ENCODE measurements around the gene NKX2-4.

The NKX2-4 gene

DNA sequence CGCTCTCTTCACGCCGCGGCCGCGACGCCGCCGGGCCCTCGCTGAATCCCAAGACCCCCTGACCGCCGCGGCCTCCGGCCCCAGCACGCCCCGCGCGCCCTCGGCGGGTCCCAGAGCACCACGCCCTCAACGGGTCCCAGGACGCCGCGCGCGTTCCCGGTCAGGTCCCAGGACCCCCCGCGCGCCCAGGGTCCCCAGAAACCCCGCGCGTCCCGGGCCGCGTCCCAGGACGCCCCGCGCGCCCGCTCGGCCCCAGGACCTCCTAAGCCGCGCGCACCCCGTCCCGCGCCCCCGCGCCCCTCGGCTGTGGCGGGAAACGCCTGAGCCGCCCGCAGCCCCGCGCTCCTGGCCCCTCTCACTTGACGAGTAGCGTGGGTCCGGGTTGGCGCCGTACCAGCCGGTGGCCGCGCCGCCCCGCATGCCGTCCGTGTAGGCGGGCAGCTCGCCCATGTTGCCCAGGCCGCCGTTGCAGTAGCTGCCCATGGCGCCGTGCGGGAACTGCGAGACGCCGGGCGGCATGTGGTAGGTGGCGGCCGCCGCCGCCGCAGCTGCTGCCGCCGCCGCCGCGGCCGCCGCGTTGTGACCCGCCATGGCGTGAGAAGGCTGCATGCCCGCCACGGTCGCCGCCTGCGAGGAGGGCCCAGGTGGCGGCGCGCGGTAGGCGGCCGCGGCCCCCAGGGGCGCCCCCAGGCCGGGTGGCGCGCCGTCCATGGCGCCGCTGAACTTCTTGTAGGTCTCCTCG is 556 bp downstream of the NKX2-4 start:
- no peak overlapping the region for H2AK5ac ChIP-seq (ENCODE audit: low read length)
- no peaks in the 10 kb centered on the region for H3K36me3 ChIP-seq (ENCODE audit: control insufficient read depth in 1 of 2, insufficient read depth in 2 of 2, low read length in 2 of 2)
- no peak overlapping the region for H3K4ac ChIP-seq (ENCODE audit: low read depth, low read length)
- no peak overlapping the region for H2BK120ac ChIP-seq (ENCODE audit: insufficient read depth, low read length, poor library complexity)
- no peak overlapping the region for H4K91ac ChIP-seq (ENCODE audit: low read depth, low read length)
- no peak overlapping the region for H3K9ac ChIP-seq (ENCODE audit: low read length)
- peaks cover 8% of the 10 kb centered on the region for H3K9me3 ChIP-seq (ENCODE audit: insufficient read depth, low read depth, low read length)
- H2BK5ac ChIP-seq (ENCODE audit: low read depth, low read length, poor library complexity), result no peak overlapping the region
- H3K27ac ChIP-seq (ENCODE audit: low read depth, low read length), result no peak overlapping the region
- peak overlapping the region; percentile 61 for H3K4me2 ChIP-seq (ENCODE audit: low read length)
- peak in 1 of 2 donors; percentile 7 for DNase-seq
- no peak overlapping the region for H3K23ac ChIP-seq (ENCODE audit: low read length)
- H3K4me3 ChIP-seq (ENCODE audit: low read depth, low read length), result peak overlapping the region; percentile 36
- H3K4me1 ChIP-seq (ENCODE audit: control insufficient read depth in 1 of 2, insufficient read depth in 2 of 2, low read length in 2 of 2), result peaks cover 8 to 16% of the 10 kb centered on the region in 2 experiments
- no peak overlapping the region for H2BK12ac ChIP-seq (ENCODE audit: low read length)
- no peak overlapping the region for H4K8ac ChIP-seq (ENCODE audit: low read depth, low read length)
- H3K18ac ChIP-seq (ENCODE audit: low read length), result no peak overlapping the region
- H3K14ac ChIP-seq (ENCODE audit: low read length), result no peak overlapping the region
- H4K12ac ChIP-seq (ENCODE audit: low read depth, low read length), result no peak overlapping the region
- no CpG with 5 or more reads among the region's 116 CpGs for WGBS (ENCODE audit: extremely low coverage, insufficient coverage, insufficient read length)
- no peaks in the 10 kb centered on the region for H3K79me1 ChIP-seq (ENCODE audit: low read length)
- H3K79me2 ChIP-seq (ENCODE audit: control insufficient read depth, insufficient read depth, low read length, poor library complexity), result no peaks in the 10 kb centered on the region
- H3K27me3 ChIP-seq (ENCODE audit: insufficient read depth, low read length), result peaks cover 39% of the 10 kb centered on the region
- no peak overlapping the region for H2AFZ ChIP-seq (ENCODE audit: insufficient read depth, low read length, poor library complexity)

DNA sequence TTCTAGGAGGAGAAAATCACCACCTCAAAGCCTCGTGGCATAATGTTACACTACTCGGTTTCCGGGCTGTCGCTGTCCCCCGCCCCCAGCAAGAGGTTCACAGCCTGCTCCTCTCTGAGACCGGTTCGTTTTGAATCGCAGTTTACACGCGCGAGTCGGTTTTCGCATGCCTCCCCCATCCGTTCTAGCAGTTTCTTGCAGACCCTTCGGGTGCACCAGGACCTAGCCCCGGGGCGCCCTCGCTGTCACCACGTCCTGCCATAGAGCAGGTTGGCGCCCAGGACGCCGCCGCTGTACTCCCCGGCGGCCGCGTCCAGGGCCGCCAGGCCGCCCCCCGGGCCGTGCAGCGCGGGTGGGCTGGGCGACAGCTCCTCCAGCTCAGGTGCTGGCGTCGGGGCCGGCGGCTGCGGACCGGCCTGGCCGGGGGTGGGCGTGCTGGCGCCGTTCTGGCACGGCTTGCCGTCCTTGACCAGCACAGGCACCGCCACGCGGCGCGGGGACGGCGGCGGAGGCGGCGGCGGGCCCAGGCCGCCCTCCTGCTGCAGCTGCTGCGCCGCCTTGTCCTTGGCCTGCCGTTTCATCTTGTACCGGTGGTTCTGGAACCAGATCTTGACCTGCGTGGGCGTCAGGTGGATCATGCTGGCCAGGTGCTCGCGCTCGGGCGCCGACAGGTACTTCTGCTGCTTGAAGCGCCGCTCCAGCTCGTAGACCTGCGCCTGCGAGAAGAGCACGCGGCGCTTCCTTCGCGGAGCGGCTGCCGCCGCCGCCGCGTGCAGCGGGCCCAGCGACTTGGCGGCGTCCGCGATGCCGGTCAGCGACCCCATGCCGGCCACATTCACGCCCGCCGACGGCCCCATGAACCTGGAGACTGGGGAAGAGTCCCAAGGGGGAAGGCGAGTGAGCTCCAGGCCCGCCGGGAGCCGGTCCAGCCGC is 1.4 kb downstream of the NKX2-4 start:
- Histone ChIP-seq H3K9me3 (ENCODE audit: insufficient read depth, low read depth, low read length) (peaks cover 8% of the 10 kb centered on the region), H3K18ac (ENCODE audit: low read length) (no peak overlapping the region), H2BK12ac (ENCODE audit: low read length) (no peak overlapping the region), H3K4ac (ENCODE audit: low read depth, low read length) (no peak overlapping the region), H3K27ac (ENCODE audit: low read depth, low read length) (no peak overlapping the region), H3K9ac (ENCODE audit: low read length) (no peak overlapping the region), H3K79me2 (ENCODE audit: control insufficient read depth, insufficient read depth, low read length, poor library complexity) (no peaks in the 10 kb centered on the region), H2BK120ac (ENCODE audit: insufficient read depth, low read length, poor library complexity) (no peak overlapping the region), H2AFZ (ENCODE audit: insufficient read depth, low read length, poor library complexity) (peak overlapping the region; percentile 17), H2BK5ac (ENCODE audit: low read depth, low read length, poor library complexity) (no peak overlapping the region), H3K4me1 (ENCODE audit: control insufficient read depth in 1 of 2, insufficient read depth in 2 of 2, low read length in 2 of 2) (peaks cover 8 to 16% of the 10 kb centered on the region in 2 experiments), H3K27me3 (ENCODE audit: insufficient read depth, low read length) (peaks cover 47% of the 10 kb centered on the region), H3K4me3 (ENCODE audit: low read depth, low read length) (peak overlapping the region; percentile 26), H3K14ac (ENCODE audit: low read length) (no peak overlapping the region), H3K23ac (ENCODE audit: low read length) (no peak overlapping the region), H3K79me1 (ENCODE audit: low read length) (no peaks in the 10 kb centered on the region), H4K91ac (ENCODE audit: low read depth, low read length) (no peak overlapping the region), H4K12ac (ENCODE audit: low read depth, low read length) (no peak overlapping the region), H3K36me3 (ENCODE audit: control insufficient read depth in 1 of 2, insufficient read depth in 2 of 2, low read length in 2 of 2) (no peaks in the 10 kb centered on the region), H4K8ac (ENCODE audit: low read depth, low read length) (no peak overlapping the region), H2AK5ac (ENCODE audit: low read length) (no peak overlapping the region), H3K4me2 (ENCODE audit: low read length) (peak overlapping the region; percentile 61)
- WGBS (ENCODE audit: extremely low coverage, insufficient coverage, insufficient read length), result no CpG with 5 or more reads among the region's 103 CpGs
- DNase-seq, result no peak

DNA sequence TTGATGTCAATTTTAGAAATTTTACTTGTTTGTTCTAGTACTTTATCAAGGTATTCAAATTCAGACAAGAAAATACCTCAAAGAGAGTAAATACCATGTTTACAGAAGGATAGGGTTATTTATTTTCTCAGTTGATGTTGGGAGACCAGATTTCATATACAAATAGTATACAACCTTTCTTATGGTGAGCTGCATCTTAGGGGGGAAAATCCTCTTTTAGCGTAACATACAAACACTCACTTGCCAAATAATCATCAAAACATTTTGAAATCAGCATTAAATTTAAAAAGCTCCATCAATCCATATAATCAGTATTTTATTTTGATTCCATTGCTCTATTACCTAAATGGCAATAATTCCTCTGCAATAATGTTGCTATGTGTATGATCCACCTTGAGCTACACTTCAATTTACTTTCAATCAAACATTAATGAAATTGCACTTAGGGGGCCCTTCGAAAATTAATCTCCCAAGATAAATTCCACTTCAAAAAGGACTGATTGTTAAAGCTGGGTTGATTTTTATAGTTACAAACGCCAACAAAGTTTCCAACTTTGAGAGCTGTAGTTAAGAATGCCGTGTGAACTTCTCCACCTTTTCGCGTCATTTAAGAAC is 2.2 kb downstream of the NKX2-4 start:
- H2BK120ac ChIP-seq (ENCODE audit: insufficient read depth, low read length, poor library complexity), result no peak overlapping the region
- H3K79me1 ChIP-seq (ENCODE audit: low read length), result no peaks in the 10 kb centered on the region
- no peak overlapping the region for H3K4me2 ChIP-seq (ENCODE audit: low read length)
- H3K4me3 ChIP-seq (ENCODE audit: low read depth, low read length), result no peak overlapping the region
- H4K12ac ChIP-seq (ENCODE audit: low read depth, low read length), result no peak overlapping the region
- H2BK5ac ChIP-seq (ENCODE audit: low read depth, low read length, poor library complexity), result no peak overlapping the region
- no peak overlapping the region for H3K4ac ChIP-seq (ENCODE audit: low read depth, low read length)
- DNase-seq, result no peak
- H4K91ac ChIP-seq (ENCODE audit: low read depth, low read length), result no peak overlapping the region
- no peak overlapping the region for H3K9ac ChIP-seq (ENCODE audit: low read length)
- no peak overlapping the region for H2AFZ ChIP-seq (ENCODE audit: insufficient read depth, low read length, poor library complexity)
- WGBS (ENCODE audit: extremely low coverage, insufficient coverage, insufficient read length), result no CpG with 5 or more reads among the region's 6 CpGs
- H3K4me1 ChIP-seq (ENCODE audit: control insufficient read depth in 1 of 2, insufficient read depth in 2 of 2, low read length in 2 of 2), result peaks cover 8 to 16% of the 10 kb centered on the region in 2 experiments
- peaks cover 47% of the 10 kb centered on the region for H3K27me3 ChIP-seq (ENCODE audit: insufficient read depth, low read length)
- H3K9me3 ChIP-seq (ENCODE audit: insufficient read depth, low read depth, low read length), result peaks cover 8% of the 10 kb centered on the region
- H4K8ac ChIP-seq (ENCODE audit: low read depth, low read length), result no peak overlapping the region
- no peak overlapping the region for H3K18ac ChIP-seq (ENCODE audit: low read length)
- no peak overlapping the region for H2AK5ac ChIP-seq (ENCODE audit: low read length)
- no peak overlapping the region for H3K14ac ChIP-seq (ENCODE audit: low read length)
- H3K79me2 ChIP-seq (ENCODE audit: control insufficient read depth, insufficient read depth, low read length, poor library complexity), result no peaks in the 10 kb centered on the region
- no peak overlapping the region for H2BK12ac ChIP-seq (ENCODE audit: low read length)
- H3K23ac ChIP-seq (ENCODE audit: low read length), result no peak overlapping the region
- H3K27ac ChIP-seq (ENCODE audit: low read depth, low read length), result no peak overlapping the region
- no peaks in the 10 kb centered on the region for H3K36me3 ChIP-seq (ENCODE audit: control insufficient read depth in 1 of 2, insufficient read depth in 2 of 2, low read length in 2 of 2)

DNA sequence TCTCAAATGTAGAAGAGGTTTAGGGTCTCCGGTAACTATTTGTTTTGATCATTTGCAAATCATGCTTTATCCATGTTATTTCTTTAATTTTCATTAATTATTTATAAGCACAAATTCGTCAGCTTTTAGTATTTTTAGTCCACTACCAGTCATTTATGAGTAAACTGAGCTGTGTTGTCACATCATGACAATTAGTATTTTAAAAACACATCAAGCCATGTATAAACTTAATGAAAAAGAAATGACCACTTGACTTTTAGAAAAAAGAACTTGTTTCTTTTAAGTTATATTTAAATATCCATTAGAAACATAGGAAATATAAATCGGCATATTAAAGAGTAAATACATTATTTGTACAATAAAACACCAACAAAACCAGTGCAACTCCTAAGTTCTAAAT is 2.8 kb downstream of the NKX2-4 start:
- Histone ChIP-seq H2AK5ac (ENCODE audit: low read length) (no peak overlapping the region), H4K8ac (ENCODE audit: low read depth, low read length) (no peak overlapping the region), H3K9me3 (ENCODE audit: insufficient read depth, low read depth, low read length) (peaks cover 8% of the 10 kb centered on the region), H3K79me2 (ENCODE audit: control insufficient read depth, insufficient read depth, low read length, poor library complexity) (no peaks in the 10 kb centered on the region), H3K27ac (ENCODE audit: low read depth, low read length) (no peak overlapping the region), H3K4ac (ENCODE audit: low read depth, low read length) (no peak overlapping the region), H3K14ac (ENCODE audit: low read length) (no peak overlapping the region), H3K23ac (ENCODE audit: low read length) (no peak overlapping the region), H2BK5ac (ENCODE audit: low read depth, low read length, poor library complexity) (no peak overlapping the region), H3K9ac (ENCODE audit: low read length) (no peak overlapping the region), H2BK12ac (ENCODE audit: low read length) (no peak overlapping the region), H2AFZ (ENCODE audit: insufficient read depth, low read length, poor library complexity) (no peak overlapping the region), H3K4me2 (ENCODE audit: low read length) (no peak overlapping the region), H3K18ac (ENCODE audit: low read length) (no peak overlapping the region), H3K79me1 (ENCODE audit: low read length) (no peaks in the 10 kb centered on the region), H3K27me3 (ENCODE audit: insufficient read depth, low read length) (peaks cover 47% of the 10 kb centered on the region), H4K12ac (ENCODE audit: low read depth, low read length) (no peak overlapping the region), H3K36me3 (ENCODE audit: control insufficient read depth in 1 of 2, insufficient read depth in 2 of 2, low read length in 2 of 2) (no peaks in the 10 kb centered on the region), H3K4me3 (ENCODE audit: low read depth, low read length) (no peak overlapping the region), H2BK120ac (ENCODE audit: insufficient read depth, low read length, poor library complexity) (no peak overlapping the region), H4K91ac (ENCODE audit: low read depth, low read length) (no peak overlapping the region), H3K4me1 (ENCODE audit: control insufficient read depth in 1 of 2, insufficient read depth in 2 of 2, low read length in 2 of 2) (peaks cover 8 to 16% of the 10 kb centered on the region in 2 experiments)
- no CpG with 5 or more reads among the region's 3 CpGs for WGBS (ENCODE audit: extremely low coverage, insufficient coverage, insufficient read length)
- DNase-seq, result no peak
